Amniotic epithelial cell (primary cell): Measurements from ENCODE around the gene TRAF4.
"Not testable (repeated sequence)": the region's sequence is repeated elsewhere in the genome, so short reads cannot be mapped to it uniquely, and the experiment has no call there.

Source experiments
- DNase-seq: peaks from one replicate; pipeline ENCODE4 v3.0.0-alpha.2; 2010; ENCODE audit warnings: low read depth

The TRAF4 gene

DNA sequence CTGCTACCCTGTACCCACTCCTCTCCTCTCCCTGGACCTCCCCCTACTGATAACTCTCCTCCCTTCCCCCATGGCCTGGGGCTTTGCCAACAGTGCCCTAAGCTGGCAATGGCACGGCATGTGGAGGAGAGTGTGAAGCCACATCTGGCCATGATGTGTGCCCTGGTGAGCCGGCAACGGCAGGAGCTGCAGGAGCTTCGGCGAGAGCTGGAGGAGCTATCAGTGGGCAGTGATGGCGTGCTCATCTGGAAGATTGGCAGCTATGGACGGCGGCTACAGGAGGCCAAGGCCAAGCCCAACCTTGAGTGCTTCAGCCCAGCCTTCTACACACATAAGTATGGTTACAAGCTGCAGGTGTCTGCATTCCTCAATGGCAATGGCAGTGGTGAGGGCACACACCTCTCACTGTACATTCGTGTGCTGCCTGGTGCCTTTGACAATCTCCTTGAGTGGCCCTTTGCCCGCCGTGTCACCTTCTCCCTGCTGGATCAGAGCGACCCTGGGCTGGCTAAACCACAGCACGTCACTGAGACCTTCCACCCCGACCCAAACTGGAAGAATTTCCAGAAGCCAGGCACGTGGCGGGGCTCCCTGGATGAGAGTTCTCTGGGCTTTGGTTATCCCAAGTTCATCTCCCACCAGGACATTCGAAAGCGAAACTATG lies 5.2 kb downstream of the TRAF4 start:
- no peak for DNase-seq

GRCh38 chr17:28749516-28750177 lies 5.8 kb downstream of the TRAF4 start:
- DNase-seq, result no peak

GRCh38 chr17:28750178-28751047 lies 6.6 kb downstream of the TRAF4 start:
- peak; percentile 87 for DNase-seq

DNA sequence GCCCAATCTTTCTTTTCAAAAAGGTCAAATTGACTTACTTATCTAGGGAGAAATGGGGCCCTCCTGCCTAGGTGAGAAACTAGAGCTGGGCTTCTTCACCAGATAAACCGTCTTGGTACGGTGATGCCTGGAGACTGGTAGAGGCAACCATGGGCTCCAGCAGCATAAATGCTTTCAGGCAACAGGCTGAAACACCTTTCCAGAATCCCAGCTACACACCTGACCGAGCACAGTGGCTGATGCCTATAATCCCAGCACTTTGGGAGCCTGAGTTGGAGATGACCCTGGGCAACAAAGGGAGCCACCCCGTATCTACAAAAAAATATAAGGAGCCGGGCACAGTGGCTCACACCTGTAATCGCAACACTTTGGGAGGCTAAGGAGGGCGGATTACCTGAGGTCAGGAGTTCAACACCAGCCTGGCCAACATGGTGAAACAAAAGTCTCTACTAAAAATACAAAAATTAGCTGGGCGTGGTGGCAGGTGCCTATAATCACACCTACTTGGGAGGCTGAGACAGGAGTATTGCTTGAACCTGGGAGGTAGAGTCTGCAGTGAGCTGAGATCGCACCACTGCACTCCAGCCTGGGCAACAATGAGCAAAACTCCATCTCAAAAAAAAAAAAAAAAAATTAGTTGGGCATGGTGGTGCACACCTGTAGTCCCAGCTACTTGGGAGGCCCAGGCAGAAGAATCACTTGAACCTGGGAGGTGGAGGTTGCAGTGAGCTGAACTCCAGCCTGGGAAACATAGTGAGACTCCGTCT lies 8.0 kb downstream of the TRAF4 start:
- no peak for DNase-seq

DNA sequence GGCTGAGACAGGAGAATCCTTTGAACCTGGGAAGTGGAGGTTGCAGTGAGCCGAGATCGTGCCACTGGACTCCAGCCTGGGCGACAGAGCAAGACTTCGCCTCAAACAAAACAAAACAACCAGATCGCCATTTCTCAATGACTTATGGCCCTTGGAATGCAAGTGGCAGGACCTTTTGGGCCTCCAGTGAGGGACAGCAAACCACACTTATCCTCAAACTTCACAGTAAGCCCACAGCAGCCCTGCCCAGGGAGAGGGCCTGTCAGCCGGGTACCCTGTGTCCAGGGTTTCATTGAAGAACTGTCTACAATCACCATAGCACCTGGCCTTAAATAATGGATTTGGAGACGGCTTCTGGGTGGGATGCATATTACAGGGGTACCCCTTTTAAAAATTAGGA lies 11.7 kb downstream of the TRAF4 start:
- DNase-seq, result no peak

DNA sequence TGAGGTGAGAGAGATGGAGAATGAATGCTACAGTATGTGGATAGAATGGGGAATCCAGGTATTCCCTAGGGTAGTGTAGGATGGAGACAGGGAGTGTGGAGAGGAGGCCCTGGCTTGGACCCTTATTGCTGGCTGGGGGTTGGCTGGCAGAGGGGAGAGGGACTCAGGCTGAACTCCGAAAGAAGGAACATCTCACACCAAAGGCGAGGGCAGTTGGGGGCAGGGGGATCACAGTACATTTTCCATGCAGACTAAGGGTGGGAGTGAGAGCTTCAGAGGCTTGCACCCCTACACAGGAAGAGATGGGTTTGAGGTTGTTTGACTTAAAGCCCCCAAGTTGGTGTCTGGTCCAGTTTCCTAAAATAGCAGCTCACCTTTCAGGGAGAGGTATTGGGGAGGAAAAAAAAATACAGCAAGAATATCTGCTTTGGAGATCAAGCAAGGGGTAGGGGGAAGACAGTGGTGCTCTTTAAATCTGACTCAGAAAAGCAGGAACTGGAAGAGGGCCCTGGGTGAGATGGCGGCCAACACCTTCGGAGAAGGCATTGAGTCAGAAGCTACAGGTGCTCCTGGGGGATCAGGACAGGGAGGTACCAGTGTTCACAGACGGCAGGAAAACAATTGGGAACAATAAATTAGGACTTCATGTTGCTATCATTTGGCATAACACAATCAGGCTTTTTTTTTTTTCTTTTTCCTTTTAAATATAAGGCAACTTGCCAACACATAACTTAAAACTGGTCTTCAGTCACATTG lies 12.4 kb downstream of the TRAF4 start:
- DNase-seq, result no peak

DNA sequence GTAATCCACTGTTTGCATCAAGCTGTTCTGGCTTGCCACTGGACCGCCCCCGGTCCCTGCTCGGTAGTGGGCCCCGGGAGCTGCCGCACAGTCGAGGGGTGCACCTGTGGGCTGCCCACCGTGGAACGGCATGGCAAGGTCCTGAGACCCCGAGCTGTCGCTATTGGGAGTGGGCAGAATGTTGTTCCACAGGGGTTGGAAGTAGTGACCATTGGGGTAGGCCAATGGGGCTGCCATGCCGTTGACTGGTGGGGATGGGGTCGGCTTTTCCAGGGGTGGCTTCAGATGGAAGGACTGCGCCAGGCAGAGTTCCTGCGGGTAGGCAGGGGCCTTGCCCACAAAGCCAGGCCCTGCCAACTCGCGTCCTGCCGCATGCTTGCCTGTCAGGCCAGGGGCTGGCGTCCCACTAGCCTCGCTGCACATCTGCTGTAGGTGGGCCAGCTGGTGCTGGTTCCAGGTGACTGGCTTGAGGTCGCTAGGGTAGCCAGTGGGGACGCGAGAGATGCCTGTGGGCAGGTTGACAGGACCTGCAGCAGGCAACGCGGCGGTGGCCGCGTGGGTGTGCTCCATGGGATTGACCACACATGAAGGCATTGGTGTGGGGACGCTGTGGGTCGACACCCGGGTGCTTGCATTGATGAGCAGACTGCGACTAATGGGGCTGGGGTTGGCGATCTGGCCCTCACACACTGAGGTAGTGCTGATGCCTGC lies 14.8 kb downstream of the TRAF4 start:
- DNase-seq, result no peak

DNA sequence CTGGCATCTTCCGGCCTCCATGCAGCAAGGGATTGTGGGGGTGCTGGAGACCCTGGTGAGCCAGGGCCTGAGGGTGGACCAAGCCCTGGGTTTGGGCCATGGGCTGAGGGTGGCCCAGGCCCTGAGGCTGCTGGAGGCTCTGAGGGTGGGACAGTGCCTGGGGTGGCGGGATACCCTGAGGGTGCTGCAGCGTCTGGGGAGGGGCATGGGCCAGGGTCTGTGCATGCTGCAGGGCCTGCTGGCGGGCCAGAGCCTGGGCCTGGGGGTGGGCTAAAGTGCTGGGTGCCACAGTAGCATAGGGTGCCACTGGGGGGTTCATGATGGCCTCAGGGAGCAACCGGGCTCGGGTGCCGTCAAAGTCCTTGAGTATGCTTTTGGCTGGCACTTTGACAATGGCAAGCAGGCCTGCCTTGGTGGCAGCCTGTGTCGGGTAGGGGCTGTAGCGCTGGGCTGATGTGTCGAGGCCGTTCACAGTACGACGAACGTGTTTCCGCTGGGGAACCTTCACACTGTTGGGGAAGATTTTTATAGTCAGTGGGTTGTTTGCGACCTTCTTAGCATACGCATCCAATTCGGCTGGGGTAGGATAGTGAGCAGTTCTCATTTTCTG lies 15.6 kb downstream of the TRAF4 start:
- DNase-seq, result no peak

- peak; percentile 45 for DNase-seq
Observed at GRCh38 chr17:28760601-28761562, 17.1 kb downstream of the TRAF4 start.

GRCh38 chr17:28763137-28763799 lies 19.5 kb downstream of the TRAF4 start:
- DNase-seq, result no peak

- DNase-seq, result peak; percentile 58
Observed at GRCh38 chr17:28763804-28764266, 20.0 kb downstream of the TRAF4 start.

- DNase-seq, result no peak
Observed at GRCh38 chr17:28765038-28765437, 21.2 kb downstream of the TRAF4 start.

GRCh38 chr17:28773736-28774135 lies 29.9 kb downstream of the TRAF4 start:
- DNase-seq, result peak; percentile 72

- DNase-seq, result no peak
Observed at GRCh38 chr17:28774206-28774605, 30.4 kb downstream of the TRAF4 start.

GRCh38 chr17:28777178-28777577 lies 33.4 kb downstream of the TRAF4 start:
- DNase-seq, result no peak

- DNase-seq, result not testable (repeated sequence)
Observed at GRCh38 chr17:28779601-28780000, 35.8 kb downstream of the TRAF4 start.

- no peak for DNase-seq
Observed at GRCh38 chr17:28783161-28783560, 39.4 kb downstream of the TRAF4 start.

- DNase-seq, result no peak
Observed at GRCh38 chr17:28788100-28788499, 44.3 kb downstream of the TRAF4 start.
